ENCODE measurements around the gene RHBG.
"Not testable (repeated sequence)": the region's sequence is repeated elsewhere in the genome, so short reads cannot be mapped to it uniquely, and the experiment has no call there.

RHBG gene

GRCh38 chr1:156368889-156369684, at the start of gene RHBG:
RHBG (plus strand) TSS chr1:156369211; CDS start chr1:156369250, 39 bp downstream.
- FAIRE-seq = no peak

- peak; percentile 85 for FAIRE-seq
These were observed 49.3 kb upstream of the RHBG start for GRCh38 chr1:156319664-156320063.

- FAIRE-seq = no peak
These were observed 48.5 kb upstream of the RHBG start for GRCh38 chr1:156320560-156320959.

GRCh38 chr1:156323179-156323578, 45.8 kb upstream of the RHBG start:
- FAIRE-seq = not testable (repeated sequence)

- no peak for FAIRE-seq
These were observed 32.8 kb upstream of the RHBG start for GRCh38 chr1:156336242-156336641.

GRCh38 chr1:156337052-156337887, 31.7 kb upstream of the RHBG start:
- no peak for FAIRE-seq

GRCh38 chr1:156337888-156338179, 31.2 kb upstream of the RHBG start:
- FAIRE-seq = no peak

- peak; percentile 98 for FAIRE-seq
These were observed 30.6 kb upstream of the RHBG start, which contains the start of the genes CCT3 and TSACC for GRCh38 chr1:156338180-156338976. CCT3 (minus strand) TSS chr1:156338292; CDS start chr1:156338184, 108 bp downstream. TSACC (plus strand) TSS chr1:156338526; CDS start chr1:156339758, 1,232 bp downstream.

GRCh38 chr1:156342166-156342955, 26.6 kb upstream of the RHBG start:
- FAIRE-seq = no peak

- FAIRE-seq = no peak
These were observed 24.6 kb upstream of the RHBG start for GRCh38 chr1:156344409-156344808.

- FAIRE-seq = not testable (repeated sequence)
These were observed 23.0 kb upstream of the RHBG start for GRCh38 chr1:156346035-156346434.

- FAIRE-seq = no peak
These were observed 22.4 kb upstream of the RHBG start for GRCh38 chr1:156346636-156347035.

GRCh38 chr1:156347331-156347730, 21.7 kb upstream of the RHBG start:
- no peak for FAIRE-seq

- not testable (repeated sequence) for FAIRE-seq
These were observed 16.5 kb upstream of the RHBG start for GRCh38 chr1:156352481-156352880.

GRCh38 chr1:156356262-156356874, 12.6 kb upstream of the RHBG start:
- FAIRE-seq = no peak

GRCh38 chr1:156356875-156357534, 12.0 kb upstream of the RHBG start:
- no peak for FAIRE-seq

GRCh38 chr1:156357977-156358376, 11.0 kb upstream of the RHBG start:
- no peak for FAIRE-seq

- FAIRE-seq = no peak
These were observed 10.4 kb upstream of the RHBG start for GRCh38 chr1:156358641-156359040.

GRCh38 chr1:156359249-156359648, 9.8 kb upstream of the RHBG start:
- FAIRE-seq = no peak

- FAIRE-seq = peak; percentile 39
These were observed 9.0 kb upstream of the RHBG start for GRCh38 chr1:156359973-156360372.

GRCh38 chr1:156360534-156360933, 8.5 kb upstream of the RHBG start:
- FAIRE-seq = no peak

All from TTC549 (cell line).